Medulla oblongata (tissue), 1 donor: ENCODE data around the gene SLC51B.
A peak's percentile ranks its signal among the peaks of the same experiment; 100 is the strongest.
"Not testable (repeated sequence)": the region's sequence is repeated elsewhere in the genome, so short reads cannot be mapped to it uniquely, and the experiment has no call there.

Experiments used
- DNase-seq: peaks from one replicate; pipeline ENCODE4 v3.0.0-alpha.2; 2015; ENCODE audit errors: extremely low spot score

SLC51B gene

DNA sequence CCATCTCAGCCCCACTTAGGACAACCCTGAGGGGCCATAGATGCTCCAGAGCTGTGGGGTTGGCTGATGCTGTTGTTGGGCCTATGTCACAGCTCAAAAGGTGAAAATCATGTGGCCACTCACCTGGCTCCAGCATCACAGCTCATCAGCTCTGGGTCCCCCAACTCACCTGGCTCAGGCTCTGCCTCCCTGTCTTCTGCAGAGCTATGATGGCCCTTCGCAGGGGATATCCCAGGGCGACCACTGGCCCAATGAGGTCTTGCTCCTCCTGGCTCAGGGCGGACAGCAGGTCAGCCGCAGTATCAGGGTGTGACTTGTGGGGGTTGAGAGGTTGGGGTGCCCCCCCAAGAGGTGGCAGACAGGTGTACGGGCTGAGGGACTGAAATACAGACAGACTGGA is 54.1 kb downstream of the SLC51B start:
- DNase-seq, result no peak

DNA sequence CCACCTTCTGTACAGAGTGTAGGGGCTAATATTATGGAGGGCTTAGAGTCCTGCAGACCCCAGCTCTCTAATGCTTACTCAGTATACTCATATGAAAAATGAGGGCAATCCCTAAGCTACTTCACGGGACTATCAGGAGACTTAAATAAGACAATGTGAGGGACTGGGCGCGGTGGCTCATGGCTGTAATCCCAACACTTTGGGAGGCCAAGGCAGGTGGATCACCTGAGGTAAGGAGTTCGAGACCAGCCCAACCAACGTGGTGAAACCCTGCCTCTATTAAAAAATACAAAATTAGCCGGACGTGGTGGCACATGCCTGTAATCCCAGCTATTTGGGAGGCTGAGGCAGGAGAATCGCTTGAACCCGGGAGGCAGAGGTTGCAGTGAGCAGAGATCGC is 54.6 kb downstream of the SLC51B start:
- not testable (repeated sequence) for DNase-seq

DNA sequence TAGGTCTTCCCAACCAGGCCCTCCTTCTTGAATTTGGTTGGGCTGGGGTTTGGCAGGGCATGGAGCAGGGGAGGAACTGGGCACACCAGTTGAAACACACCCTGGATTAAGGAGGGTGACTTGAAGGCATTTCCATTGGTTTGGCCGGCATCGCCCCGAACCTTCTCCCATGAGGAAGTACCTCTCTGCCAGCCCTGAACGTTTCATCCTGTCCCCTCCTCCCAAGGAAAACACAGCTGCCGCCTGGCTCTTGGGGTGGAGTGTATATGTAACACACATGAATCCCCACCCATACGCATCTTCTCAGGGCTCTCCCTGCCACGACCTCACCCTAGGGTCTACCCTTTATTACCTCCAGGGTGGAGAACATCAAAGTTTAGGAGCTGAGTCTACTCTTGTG is 55.3 kb downstream of the SLC51B start:
- DNase-seq, result no peak

DNA sequence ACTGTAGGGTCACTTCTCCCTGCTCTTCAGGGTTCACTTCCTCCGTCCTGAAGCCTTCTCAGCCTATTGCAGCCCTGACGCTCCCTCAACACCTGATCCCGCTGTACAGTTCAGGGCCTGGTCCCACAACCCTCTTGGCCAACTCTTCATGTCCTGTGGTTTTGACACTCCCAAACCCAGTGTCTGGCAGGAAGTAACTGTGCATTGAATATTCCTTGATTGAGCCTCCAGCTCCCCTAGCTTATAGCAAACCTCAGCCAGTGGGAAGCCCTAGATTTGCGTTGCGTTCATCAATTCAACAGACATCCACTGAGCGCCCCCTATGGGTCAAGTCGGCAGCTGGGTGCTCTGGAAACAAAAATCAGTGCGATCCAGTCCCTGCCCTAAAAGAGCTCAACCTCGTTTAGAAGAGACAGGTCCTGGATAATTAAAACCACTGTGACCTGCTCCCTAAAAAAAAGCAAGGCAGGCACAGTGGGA is 56.3 kb downstream of the SLC51B start:
- peak; percentile 71 for DNase-seq

DNA sequence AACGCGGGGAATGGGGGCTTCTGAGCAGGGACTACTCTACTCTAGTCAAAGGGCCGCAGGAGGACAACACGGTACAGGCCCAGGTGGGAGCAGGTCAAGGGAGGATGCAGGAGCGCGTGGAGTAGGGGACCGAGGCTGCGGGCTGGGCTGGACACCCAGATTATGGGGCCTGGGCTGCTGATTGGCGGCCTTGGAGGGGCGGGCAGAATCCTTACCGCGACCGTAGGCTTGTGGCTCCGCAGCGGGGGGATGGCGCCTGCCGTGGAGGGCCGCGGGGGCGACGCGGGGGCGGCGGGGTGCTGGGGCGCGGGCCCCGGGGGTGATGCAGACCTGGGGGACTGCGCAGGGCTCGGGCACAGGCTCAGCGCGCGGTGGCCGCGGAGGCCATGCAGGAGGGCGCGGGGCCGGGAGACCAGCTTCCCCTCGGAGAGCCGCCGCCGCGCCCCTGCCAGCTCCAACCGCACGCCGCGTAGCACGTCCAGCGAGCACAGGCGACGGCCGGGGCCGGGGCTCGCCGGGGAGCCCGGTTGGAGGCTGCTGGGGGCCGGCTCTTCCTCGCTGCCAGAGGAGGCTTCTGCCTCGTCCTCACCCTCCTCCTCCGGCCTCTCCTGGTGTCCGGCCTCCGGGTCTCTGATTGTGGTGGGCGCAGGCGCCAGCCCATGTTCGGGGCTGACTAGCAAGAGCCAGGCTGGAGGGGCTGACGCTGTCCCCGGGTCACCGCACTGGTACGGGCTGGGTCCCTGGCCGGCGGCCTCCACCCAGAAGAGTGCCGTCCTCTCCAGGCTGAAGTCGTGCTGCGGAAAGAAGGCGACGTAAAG is 56.9 kb downstream of the SLC51B start:
- no peak for DNase-seq

DNA sequence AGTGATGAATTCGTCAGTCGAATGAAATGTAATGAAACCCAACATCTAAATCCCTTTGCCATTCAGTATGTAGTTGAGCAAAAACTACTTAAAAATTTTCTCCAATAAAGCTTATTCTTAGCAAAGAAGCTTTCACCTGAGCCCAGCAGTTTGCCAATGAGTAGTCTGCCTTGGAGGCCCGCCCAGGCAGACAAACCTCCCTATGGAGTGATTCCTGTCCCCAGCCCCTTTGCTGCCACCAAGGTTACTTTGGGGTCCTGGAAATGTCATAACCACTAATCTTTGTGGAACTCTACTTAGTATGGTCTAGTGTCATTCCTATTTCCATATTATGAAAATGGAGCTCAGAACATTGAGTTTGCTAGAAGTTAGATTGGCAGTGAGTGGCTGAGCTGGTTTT is 57.7 kb downstream of the SLC51B start:
- DNase-seq, result no peak
